ENCODE results near the gene SUPV3L1. TPM values are rescaled to one million over a fixed set of nuclear protein-coding genes. Genes with fewer than 3 reads are reported as not detected.

SUPV3L1 gene
- total RNA-seq, 2 experiments from 2014 or later: 78.1 to 78.7 TPM

- no peak overlapping the region for H3K27ac Mint-ChIP-seq
- H3K4me1 Mint-ChIP-seq (ENCODE audit: low read depth): peaks cover 57% of the 10 kb centered on the region
- POLR2A ChIA-PET: no interaction called here
Measured at GRCh38 chr10:69145864-69146263, 34.2 kb upstream of the SUPV3L1 start.

DNA sequence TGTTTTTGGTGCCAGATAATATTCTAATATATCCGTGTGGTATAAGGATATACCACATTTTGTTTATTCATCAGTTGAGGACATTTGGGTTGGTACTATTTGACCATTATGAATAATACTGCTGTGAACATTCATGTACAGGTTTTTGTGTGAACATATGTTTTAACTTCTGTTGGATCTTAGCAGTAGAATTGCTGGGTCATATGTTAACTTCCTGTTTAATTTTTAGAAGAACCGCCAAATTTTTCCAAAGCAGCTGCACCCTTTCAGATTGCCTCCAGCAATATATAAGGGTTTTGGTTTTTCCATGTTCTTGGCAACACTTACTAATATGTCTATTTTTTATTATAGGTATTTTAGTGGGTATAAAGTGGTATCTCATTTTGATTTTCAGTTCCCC lies 33.3 kb upstream of the SUPV3L1 start:
- Histone ChIP-seq H3K4me3 (ENCODE audit: low read length) (no peak overlapping the region), H3K27ac (ENCODE audit: low read depth in 1 of 2, low read length in 2 of 2) (no peak overlapping the region), H3K36me3 (ENCODE audit: insufficient read depth, low read length) (no peaks in the 10 kb centered on the region), H3K4me1 (ENCODE audit: insufficient read depth, low read length) (no peaks in the 10 kb centered on the region), H3K9me3 (ENCODE audit: control insufficient read depth in 1 of 2, insufficient read depth in 1 of 2, low read length in 2 of 2) (no peaks in the 10 kb centered on the region), H3K27me3 (ENCODE audit: control insufficient read depth in 1 of 2, insufficient read depth in 2 of 2, low read length in 2 of 2) (no peaks in the 10 kb centered on the region)
- CTCF ChIA-PET: no interaction called here
- POLR2A ChIA-PET: no interaction called here
- DNase-seq: no peak
- TF ChIP-seq, protein P1, sequence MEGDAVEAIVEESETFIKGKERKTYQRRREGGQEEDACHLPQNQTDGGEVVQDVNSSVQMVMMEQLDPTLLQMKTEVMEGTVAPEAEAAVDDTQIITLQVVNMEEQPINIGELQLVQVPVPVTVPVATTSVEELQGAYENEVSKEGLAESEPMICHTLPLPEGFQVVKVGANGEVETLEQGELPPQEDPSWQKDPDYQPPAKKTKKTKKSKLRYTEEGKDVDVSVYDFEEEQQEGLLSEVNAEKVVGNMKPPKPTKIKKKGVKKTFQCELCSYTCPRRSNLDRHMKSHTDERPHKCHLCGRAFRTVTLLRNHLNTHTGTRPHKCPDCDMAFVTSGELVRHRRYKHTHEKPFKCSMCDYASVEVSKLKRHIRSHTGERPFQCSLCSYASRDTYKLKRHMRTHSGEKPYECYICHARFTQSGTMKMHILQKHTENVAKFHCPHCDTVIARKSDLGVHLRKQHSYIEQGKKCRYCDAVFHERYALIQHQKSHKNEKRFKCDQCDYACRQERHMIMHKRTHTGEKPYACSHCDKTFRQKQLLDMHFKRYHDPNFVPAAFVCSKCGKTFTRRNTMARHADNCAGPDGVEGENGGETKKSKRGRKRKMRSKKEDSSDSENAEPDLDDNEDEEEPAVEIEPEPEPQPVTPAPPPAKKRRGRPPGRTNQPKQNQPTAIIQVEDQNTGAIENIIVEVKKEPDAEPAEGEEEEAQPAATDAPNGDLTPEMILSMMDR (IDR thresholded peaks at IDR 0.05): no peak
- Mint-ChIP-seq H3K27ac (no peak overlapping the region), H3K4me3 (no peak overlapping the region), H3K36me3 (ENCODE audit: low read depth) (peaks cover 36% of the 10 kb centered on the region), H3K4me1 (ENCODE audit: low read depth) (peaks cover 50% of the 10 kb centered on the region), H3K9me3 (no peaks in the 10 kb centered on the region), H3K27me3 (no peaks in the 10 kb centered on the region)
- ATAC-seq (ENCODE audit: poor library complexity): no peak
- intact Hi-C loops (cut with DNase I, micrococcal nuclease): no loop called here

More at GRCh38 chr10:69145864-69146263, 34.2 kb upstream of the SUPV3L1 start:
- Histone ChIP-seq H3K4me1 (ENCODE audit: insufficient read depth, low read length) (no peaks in the 10 kb centered on the region), H3K27me3 (ENCODE audit: control insufficient read depth in 1 of 2, insufficient read depth in 2 of 2, low read length in 2 of 2) (no peaks in the 10 kb centered on the region), H3K9me3 (ENCODE audit: control insufficient read depth in 1 of 2, insufficient read depth in 1 of 2, low read length in 2 of 2) (no peaks in the 10 kb centered on the region), H3K27ac (ENCODE audit: low read depth in 1 of 2, low read length in 2 of 2) (no peak overlapping the region), H3K36me3 (ENCODE audit: insufficient read depth, low read length) (no peaks in the 10 kb centered on the region), H3K4me3 (ENCODE audit: low read length) (no peak overlapping the region)
- no peak overlapping the region for H3K4me3 Mint-ChIP-seq
- TF ChIP-seq, protein P1 (IDR thresholded peaks at IDR 0.05): no peak
- DNase-seq: no peak
- H3K9me3 Mint-ChIP-seq: no peaks in the 10 kb centered on the region
- CTCF ChIA-PET: no interaction called here
- ATAC-seq (ENCODE audit: poor library complexity): no peak
- H3K27me3 Mint-ChIP-seq: no peaks in the 10 kb centered on the region
- peaks cover 43% of the 10 kb centered on the region for H3K36me3 Mint-ChIP-seq (ENCODE audit: low read depth)
- intact Hi-C loops (cut with DNase I, micrococcal nuclease): no loop called here

- H3K4me3 ChIP-seq (ENCODE audit: low read length): no peak overlapping the region
- intact Hi-C loops (cut with DNase I, micrococcal nuclease): no loop called here
- DNase-seq: no peak
- no peaks in the 10 kb centered on the region for H3K9me3 Mint-ChIP-seq
- no peaks in the 10 kb centered on the region for H3K27me3 Mint-ChIP-seq
- ATAC-seq (ENCODE audit: poor library complexity): no peak
- no peak overlapping the region for H3K4me3 Mint-ChIP-seq
- peaks cover 24% of the 10 kb centered on the region for H3K4me1 Mint-ChIP-seq (ENCODE audit: low read depth)
- ChIA-PET CTCF (no interaction called here), POLR2A (interaction anchor here (0.7 kb wide), 2 partner anchors 241 to 252 kb away, joined by 3 read pairs; no protein-coding TSS in a partner anchor)
- TF ChIP-seq, protein P1 (IDR thresholded peaks at IDR 0.05): no peak
- H3K27ac ChIP-seq (ENCODE audit: low read depth in 1 of 2, low read length in 2 of 2): no peak overlapping the region
- no peaks in the 10 kb centered on the region for H3K9me3 ChIP-seq (ENCODE audit: control insufficient read depth in 1 of 2, insufficient read depth in 1 of 2, low read length in 2 of 2)
- no peaks in the 10 kb centered on the region for H3K4me1 ChIP-seq (ENCODE audit: insufficient read depth, low read length)
- H3K36me3 Mint-ChIP-seq (ENCODE audit: low read depth): peaks cover 30% of the 10 kb centered on the region
- H3K27me3 ChIP-seq (ENCODE audit: control insufficient read depth in 1 of 2, insufficient read depth in 2 of 2, low read length in 2 of 2): no peaks in the 10 kb centered on the region
- peaks cover 3% of the 10 kb centered on the region for H3K36me3 ChIP-seq (ENCODE audit: insufficient read depth, low read length)
- H3K27ac Mint-ChIP-seq: no peak overlapping the region
Measured at GRCh38 chr10:69151984-69152383, 28.1 kb upstream of the SUPV3L1 start.

Measured in CD4-positive, alpha-beta T cell (primary cell).